Measurements from ENCODE around the gene SHROOM2. TPM values are rescaled to one million over a fixed set of nuclear protein-coding genes. Genes with fewer than 3 reads are reported as not detected.

The SHROOM2 gene
- total and polyA plus RNA-seq, 7 donors, result 0.05 to 0.47 (median 0.12) TPM

- whole genome bisulfite sequencing, 3 donors, result 61 to 70% (median 65%) methylated on average over 14 of the region's 14 CpGs
- Histone ChIP-seq H3K27ac (no peak overlapping the region), H3K4me3 (no peak overlapping the region), H3K9me3 (no peaks in the 10 kb centered on the region), H3K27me3 (ENCODE audit: insufficient read depth in 3 of 3, low read length in 2 of 3) (no peaks in the 10 kb centered on the region), H3K4me1 (no peaks in the 10 kb centered on the region), H3K36me3 (ENCODE audit: insufficient read depth in 1 of 2, low read depth in 1 of 2) (no peaks in the 10 kb centered on the region)
- DNase-seq (no peak), ATAC-seq (no peak)
- intact Hi-C loops (cut with DNase I), result no loop called here
- TF ChIP-seq CTCF (IDR thresholded peaks at IDR 0.05), result no peak
Observed at GRCh38 chrX:9940421-9940820, 154.2 kb downstream of the SHROOM2 start.

- 71 to 93% (median 92%) methylated on average over 6 of the region's 6 CpGs for WGBS, 3 donors
Observed at GRCh38 chrX:9942086-9942485, 155.9 kb downstream of the SHROOM2 start.

GRCh38 chrX:9943420-9943819 lies 157.2 kb downstream of the SHROOM2 start:
- H3K4me3 ChIP-seq, result no peak overlapping the region
- DNase-seq (no peak), ATAC-seq (no peak)
- no peak overlapping the region for H3K27ac ChIP-seq
- H3K9me3 ChIP-seq, result no peaks in the 10 kb centered on the region
- no peak for TF ChIP-seq CTCF (IDR thresholded peaks at IDR 0.05)
- intact Hi-C loops (cut with DNase I), result no loop called here
- H3K4me1 ChIP-seq, result no peaks in the 10 kb centered on the region
- no peaks in the 10 kb centered on the region for H3K36me3 ChIP-seq (ENCODE audit: insufficient read depth in 1 of 2, low read depth in 1 of 2)
- H3K27me3 ChIP-seq (ENCODE audit: insufficient read depth in 3 of 3, low read length in 2 of 3), result no peaks in the 10 kb centered on the region
- WGBS, 3 donors, result 92 to 97% (median 96%) methylated on average over 5 of the region's 5 CpGs

More at GRCh38 chrX:9942086-9942485, 155.9 kb downstream of the SHROOM2 start:
- Histone ChIP-seq H3K36me3 (ENCODE audit: insufficient read depth in 1 of 2, low read depth in 1 of 2) (no peaks in the 10 kb centered on the region), H3K9me3 (no peaks in the 10 kb centered on the region), H3K4me1 (no peaks in the 10 kb centered on the region), H3K27ac (no peak overlapping the region), H3K27me3 (ENCODE audit: insufficient read depth in 3 of 3, low read length in 2 of 3) (no peaks in the 10 kb centered on the region), H3K4me3 (no peak overlapping the region)
- intact Hi-C loops (cut with DNase I), result no loop called here
- DNase-seq (no peak), ATAC-seq (no peak)
- TF ChIP-seq CTCF (IDR thresholded peaks at IDR 0.05), result no peak

GRCh38 chrX:9947131-9947794 lies 161.0 kb downstream of the SHROOM2 start:
- no peaks in the 10 kb centered on the region for H3K4me1 ChIP-seq
- H3K9me3 ChIP-seq, result no peaks in the 10 kb centered on the region
- no peak overlapping the region for H3K27ac ChIP-seq
- ATAC-seq (no peak), DNase-seq (no peak)
- 48 to 60% (median 52%) methylated on average over 10 of the region's 10 CpGs for WGBS, 3 donors
- intact Hi-C loops (cut with DNase I), result no loop called here
- no peaks in the 10 kb centered on the region for H3K36me3 ChIP-seq (ENCODE audit: insufficient read depth in 1 of 2, low read depth in 1 of 2)
- H3K27me3 ChIP-seq (ENCODE audit: insufficient read depth in 3 of 3, low read length in 2 of 3), result no peaks in the 10 kb centered on the region
- TF ChIP-seq CTCF (IDR thresholded peaks at IDR 0.05), result no peak
- H3K4me3 ChIP-seq, result no peak overlapping the region

- Histone ChIP-seq H3K27ac (no peak overlapping the region), H3K9me3 (no peaks in the 10 kb centered on the region), H3K36me3 (ENCODE audit: insufficient read depth in 1 of 2, low read depth in 1 of 2) (no peaks in the 10 kb centered on the region), H3K27me3 (ENCODE audit: insufficient read depth in 3 of 3, low read length in 2 of 3) (no peaks in the 10 kb centered on the region), H3K4me1 (no peaks in the 10 kb centered on the region), H3K4me3 (no peak overlapping the region)
- DNase-seq, result no peak
- ATAC-seq, result no peak
- no peak for TF ChIP-seq CTCF (IDR thresholded peaks at IDR 0.05)
- WGBS, 3 donors, result 33 to 54% (median 50%) methylated on average over 9 of the region's 9 CpGs
- intact Hi-C loops (cut with DNase I), result no loop called here
Observed at GRCh38 chrX:9948406-9948805, 162.2 kb downstream of the SHROOM2 start.

Measured in psoas muscle (tissue), 8 donors.